ENCODE data around the gene OR10H5.
"Not testable (repeated sequence)": the region's sequence is repeated elsewhere in the genome, so short reads cannot be mapped to it uniquely, and the experiment has no call there.

The OR10H5 gene

DNA sequence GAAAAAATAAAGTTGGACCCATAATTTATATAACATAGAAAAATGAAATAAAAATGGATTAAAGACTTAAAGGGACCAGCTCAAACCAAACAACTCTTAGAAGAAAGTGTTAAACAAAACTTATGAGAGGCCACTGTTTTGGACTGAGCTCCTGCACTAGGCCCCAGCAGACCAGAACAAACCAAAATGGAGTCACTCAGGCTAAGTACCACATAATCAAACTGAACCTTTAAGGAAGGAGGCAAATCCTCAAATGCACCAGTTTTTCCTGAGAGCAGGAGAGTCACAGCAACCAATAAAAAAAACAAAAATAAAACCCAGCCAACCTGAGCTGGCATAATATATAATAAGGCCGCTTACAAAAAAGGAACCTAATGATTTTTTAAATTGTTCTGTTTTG lies 38.3 kb downstream of the OR10H5 start:
- no peak overlapping the region for H3K4me3 ChIP-seq (ENCODE audit: control insufficient read depth, low read depth, low read length)

DNA sequence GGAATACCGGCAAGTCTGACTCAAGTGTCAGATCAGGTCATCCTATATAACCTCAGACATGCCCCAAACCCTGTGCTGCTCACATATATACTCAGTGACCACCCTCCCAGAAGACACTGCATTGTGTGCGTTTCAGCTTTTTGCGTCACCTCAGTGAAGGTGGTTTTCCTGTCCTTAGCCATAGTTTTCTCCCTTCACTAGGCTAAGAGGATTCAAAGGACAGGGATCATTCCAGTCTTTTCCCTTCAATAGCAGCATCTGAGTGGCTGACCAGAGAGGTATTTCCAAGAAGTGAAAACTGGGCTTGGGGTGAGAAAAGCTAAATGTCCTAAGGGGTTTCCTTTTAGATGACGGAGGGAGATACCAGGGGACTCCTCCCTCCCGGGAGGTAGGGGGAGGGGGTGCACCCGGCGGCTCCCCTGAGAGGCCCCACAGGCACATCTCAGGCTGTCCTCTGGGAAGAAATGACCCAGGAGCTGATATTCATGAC lies 40.7 kb downstream of the OR10H5 start:
- TF ChIP-seq, protein P1, sequence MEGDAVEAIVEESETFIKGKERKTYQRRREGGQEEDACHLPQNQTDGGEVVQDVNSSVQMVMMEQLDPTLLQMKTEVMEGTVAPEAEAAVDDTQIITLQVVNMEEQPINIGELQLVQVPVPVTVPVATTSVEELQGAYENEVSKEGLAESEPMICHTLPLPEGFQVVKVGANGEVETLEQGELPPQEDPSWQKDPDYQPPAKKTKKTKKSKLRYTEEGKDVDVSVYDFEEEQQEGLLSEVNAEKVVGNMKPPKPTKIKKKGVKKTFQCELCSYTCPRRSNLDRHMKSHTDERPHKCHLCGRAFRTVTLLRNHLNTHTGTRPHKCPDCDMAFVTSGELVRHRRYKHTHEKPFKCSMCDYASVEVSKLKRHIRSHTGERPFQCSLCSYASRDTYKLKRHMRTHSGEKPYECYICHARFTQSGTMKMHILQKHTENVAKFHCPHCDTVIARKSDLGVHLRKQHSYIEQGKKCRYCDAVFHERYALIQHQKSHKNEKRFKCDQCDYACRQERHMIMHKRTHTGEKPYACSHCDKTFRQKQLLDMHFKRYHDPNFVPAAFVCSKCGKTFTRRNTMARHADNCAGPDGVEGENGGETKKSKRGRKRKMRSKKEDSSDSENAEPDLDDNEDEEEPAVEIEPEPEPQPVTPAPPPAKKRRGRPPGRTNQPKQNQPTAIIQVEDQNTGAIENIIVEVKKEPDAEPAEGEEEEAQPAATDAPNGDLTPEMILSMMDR (IDR thresholded peaks at IDR 0.05; ENCODE audit: control insufficient read depth, insufficient read depth, low read depth, low read length, missing control alignments), result no peak
- DNase-seq (ENCODE audit: low read depth), result no peak
- H3K4me3 ChIP-seq (ENCODE audit: control insufficient read depth, low read depth, low read length), result no peak overlapping the region

More for the DNA sequence above, 38.3 kb downstream of the OR10H5 start:
- TF ChIP-seq, protein P1 (IDR thresholded peaks at IDR 0.05; ENCODE audit: control insufficient read depth, insufficient read depth, low read depth, low read length, missing control alignments), result no peak
- DNase-seq (ENCODE audit: low read depth), result no peak

DNA sequence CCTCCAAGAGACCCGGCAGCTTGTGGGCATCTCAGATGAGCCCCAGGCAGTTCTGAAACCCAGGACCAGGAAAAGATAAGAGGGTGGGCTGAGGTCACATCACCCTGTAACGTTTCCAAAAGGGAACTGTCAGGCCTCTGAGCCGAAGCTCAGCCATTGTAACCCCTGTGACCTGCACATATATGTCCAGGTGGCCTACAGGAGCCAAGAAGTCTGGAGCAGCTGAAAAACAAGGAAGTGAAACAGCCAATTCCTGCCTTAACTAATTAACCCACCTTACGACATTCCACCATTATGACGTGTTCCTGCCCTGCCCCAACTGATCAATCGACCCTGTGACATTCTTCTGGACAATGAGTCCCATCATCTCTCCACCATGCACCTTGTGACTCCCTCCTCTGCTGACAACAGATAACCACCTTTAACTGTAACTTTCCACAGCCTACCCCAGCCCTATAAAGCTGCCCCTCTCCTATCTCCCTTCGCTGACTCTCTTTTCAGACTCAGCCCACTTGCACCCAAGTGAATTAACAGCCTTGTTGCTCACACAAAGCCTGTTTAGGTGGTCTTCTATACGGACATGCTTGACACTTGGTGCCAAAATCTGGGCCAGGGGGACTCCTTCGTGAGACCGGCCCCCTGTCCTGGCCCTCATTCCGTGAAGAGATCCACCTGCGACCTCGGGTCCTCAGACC lies 41.3 kb downstream of the OR10H5 start:
- not testable (repeated sequence) for DNase-seq (ENCODE audit: low read depth)

DNA sequence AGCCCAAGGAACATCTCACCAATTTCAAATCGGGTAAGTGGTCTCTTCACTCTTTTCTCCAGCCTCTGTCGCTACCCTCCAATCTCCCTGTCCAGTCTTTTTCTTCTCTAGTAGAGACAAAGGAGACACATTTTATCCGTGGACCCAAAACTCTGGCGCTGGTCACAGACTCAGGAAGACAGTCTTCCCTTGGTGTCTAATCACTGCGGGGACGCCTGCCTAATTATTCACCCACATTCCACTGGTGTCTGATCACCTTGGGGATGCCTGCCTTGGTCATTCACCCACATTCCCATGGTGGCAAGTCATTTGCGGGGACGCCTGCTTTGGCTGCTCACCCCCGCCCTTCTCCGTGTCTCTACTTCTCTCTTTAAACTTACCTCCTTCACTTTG lies 41.8 kb downstream of the OR10H5 start:
- TF ChIP-seq, protein P1 (IDR thresholded peaks at IDR 0.05; ENCODE audit: control insufficient read depth, insufficient read depth, low read depth, low read length, missing control alignments), result no peak
- no peak for DNase-seq (ENCODE audit: low read depth)
- no peak overlapping the region for H3K4me3 ChIP-seq (ENCODE audit: control insufficient read depth, low read depth, low read length)

More for the DNA sequence above, 41.3 kb downstream of the OR10H5 start:
- not testable (repeated sequence) for H3K4me3 ChIP-seq (ENCODE audit: control insufficient read depth, low read depth, low read length)

DNA sequence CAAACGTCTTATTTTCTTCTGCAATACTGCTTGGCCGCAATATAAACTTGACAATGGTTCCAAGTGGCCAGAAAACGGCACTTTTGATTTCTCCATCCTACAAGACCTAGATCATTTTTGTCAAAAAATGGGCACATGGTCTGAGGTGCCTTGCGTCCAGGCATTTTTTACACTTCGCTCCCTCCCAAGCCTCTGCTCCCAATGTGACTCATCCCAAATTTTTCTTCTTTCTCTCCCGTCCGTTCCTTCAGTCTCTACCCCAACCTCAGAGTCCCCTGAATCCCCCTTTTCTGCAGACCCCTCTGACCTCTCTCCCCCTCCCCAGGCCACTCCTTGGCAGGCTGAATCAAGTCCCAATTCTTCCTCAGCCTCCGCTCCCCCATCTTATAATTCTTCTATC lies 42.3 kb downstream of the OR10H5 start:
- H3K4me3 ChIP-seq (ENCODE audit: control insufficient read depth, low read depth, low read length), result no peak overlapping the region
- TF ChIP-seq, protein P1 (IDR thresholded peaks at IDR 0.05; ENCODE audit: control insufficient read depth, insufficient read depth, low read depth, low read length, missing control alignments), result no peak
- no peak for DNase-seq (ENCODE audit: low read depth)

DNA sequence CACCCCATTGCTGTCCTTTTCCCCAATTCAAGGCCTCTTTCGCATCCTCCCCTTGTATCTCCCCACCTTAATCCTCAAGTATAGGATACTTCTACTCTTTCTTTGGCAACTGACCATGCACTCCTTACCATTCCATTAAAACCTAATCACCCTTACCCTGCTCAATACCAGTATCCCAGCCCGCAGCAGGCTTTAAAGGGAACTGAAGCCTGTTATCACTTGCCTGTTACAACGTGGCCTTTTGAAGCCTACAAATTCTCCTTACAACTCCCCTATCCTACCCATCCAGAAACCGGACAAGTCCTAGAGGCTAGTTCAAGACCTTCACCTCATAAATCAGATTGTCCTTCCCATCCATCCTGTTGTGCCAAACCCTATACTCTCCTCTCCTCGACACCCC lies 44.2 kb downstream of the OR10H5 start:
- TF ChIP-seq, protein P1 (IDR thresholded peaks at IDR 0.05; ENCODE audit: control insufficient read depth, insufficient read depth, low read depth, low read length, missing control alignments), result no peak
- H3K4me3 ChIP-seq (ENCODE audit: control insufficient read depth, low read depth, low read length), result no peak overlapping the region
- DNase-seq (ENCODE audit: low read depth), result no peak

DNA sequence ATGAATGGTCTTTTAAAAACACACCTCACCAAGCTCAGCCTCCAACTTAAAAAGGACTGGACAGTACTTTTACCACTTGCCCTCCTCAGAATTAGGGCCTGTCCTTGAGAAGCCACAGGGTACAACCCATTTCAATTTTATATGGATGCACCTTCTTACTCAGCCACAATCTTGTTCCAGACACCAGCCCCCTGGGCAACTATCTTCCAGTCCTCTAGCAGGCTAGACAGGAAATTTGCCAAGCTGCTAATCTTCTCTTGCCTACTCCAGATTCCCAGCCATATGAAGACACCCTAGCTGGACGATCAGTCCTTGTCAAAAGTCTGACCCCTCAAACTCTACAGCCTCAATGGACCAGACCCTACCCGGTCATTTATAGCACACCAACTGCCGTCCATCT lies 46.8 kb downstream of the OR10H5 start:
- DNase-seq (ENCODE audit: low read depth); H3K4me3 ChIP-seq (ENCODE audit: control insufficient read depth, low read depth, low read length): not testable (repeated sequence)

DNA sequence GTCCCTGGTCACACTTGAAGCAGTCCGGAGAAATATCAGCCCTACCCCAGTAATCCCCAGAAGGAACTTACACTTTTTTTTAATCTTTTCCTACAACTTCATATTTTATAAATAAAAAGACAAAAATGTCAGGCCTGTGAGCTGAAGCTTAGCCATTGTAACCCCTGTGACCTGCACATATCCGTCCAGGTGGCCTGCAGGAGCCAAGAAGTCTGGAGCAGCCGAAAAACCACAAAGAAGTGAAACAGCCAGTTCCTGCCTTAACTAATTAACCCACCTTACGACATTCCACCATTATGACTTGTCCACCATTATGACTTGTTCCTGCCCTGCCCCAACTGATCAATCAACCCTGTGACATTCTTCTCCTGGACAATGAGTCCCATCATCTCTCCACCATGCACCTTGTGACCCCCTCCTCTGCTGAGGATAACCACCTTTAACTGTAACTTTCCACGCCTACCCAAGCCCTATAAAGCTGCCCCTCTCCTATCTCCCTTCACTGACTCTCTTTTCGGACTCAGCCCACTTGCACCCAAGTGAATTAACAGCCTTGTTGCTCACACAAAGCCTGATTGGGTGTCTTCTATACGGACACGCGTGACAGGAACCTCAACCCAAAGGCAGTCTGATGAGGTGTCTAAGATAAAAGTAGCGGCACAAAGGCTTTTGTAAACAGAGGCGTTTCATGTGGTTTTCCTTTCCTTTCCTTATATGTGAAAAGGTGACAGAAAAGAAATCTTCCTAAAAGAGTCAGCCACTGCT lies 48.3 kb downstream of the OR10H5 start:
- peak overlapping the region; percentile 78 for H3K4me3 ChIP-seq (ENCODE audit: control insufficient read depth, low read depth, low read length)
- DNase-seq (ENCODE audit: low read depth), result not testable (repeated sequence)

Data from AG09309 (cell line).